Measurements from ENCODE around the gene PHACTR1.

GRCh38 chr6:13094781-13095425, 378.3 kb downstream of the PHACTR1 start:
- TF ChIP-seq CTCF (IDR thresholded peaks at IDR 0.05) (no peak), POLR2A (IDR thresholded peaks at IDR 0.05) (no peak)
